ENCODE measurements around the gene ZBTB7C.

DNA sequence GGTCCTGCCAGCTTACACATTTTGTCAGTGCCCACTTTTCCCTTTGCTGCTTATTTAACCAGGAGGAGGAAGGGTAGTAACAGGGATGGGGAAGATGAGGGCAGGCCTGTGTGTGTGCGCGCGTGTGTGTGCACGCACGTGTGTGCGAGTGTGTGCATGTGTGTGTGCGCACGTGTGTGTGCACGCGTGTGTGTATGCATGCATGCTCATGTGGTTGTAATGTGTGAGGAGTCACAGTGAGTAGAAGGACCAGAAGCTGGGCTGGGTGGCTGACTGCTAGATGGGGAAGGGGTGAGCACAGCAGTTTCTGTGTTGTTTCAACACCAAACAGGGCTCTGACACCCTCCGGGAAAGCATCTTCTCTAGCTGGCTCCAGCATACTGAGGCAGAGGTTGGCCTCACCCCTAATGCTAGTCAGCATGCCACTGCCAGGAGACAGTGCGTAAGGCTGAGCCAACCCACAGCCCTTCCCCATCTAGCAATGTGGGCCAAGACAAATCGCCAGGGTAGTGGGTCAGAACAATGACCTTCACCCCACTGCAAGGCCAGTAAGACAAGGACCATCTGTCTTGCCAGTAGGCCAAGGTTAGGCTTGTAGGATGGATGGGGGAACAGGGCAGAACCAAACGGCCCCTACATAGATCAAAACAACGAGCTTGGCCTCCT lies 260.0 kb downstream of the ZBTB7C start:
- TF ChIP-seq SUZ12 (IDR thresholded peaks at IDR 0.05): no peak
- no peak for TF ChIP-seq FOXK2 (IDR thresholded peaks at IDR 0.05)
- no peak for TF ChIP-seq HDGF (IDR thresholded peaks at IDR 0.05; ENCODE audit: borderline replicate concordance)
- no peak for TF ChIP-seq CTBP1 (IDR thresholded peaks at IDR 0.05; ENCODE audit: borderline replicate concordance)
- no peak for TF ChIP-seq ELF4 (IDR thresholded peaks at IDR 0.05)
- TF ChIP-seq BHLHE40 (IDR thresholded peaks at IDR 0.05; ENCODE audit: borderline replicate concordance): no peak
- no peak for TF ChIP-seq ARNT (IDR thresholded peaks at IDR 0.05)
- no peak for TF ChIP-seq SP1 (IDR thresholded peaks at IDR 0.05)
- TF ChIP-seq TARDBP (IDR thresholded peaks at IDR 0.05): no peak
- TF ChIP-seq LEF1 (IDR thresholded peaks at IDR 0.05; ENCODE audit: borderline replicate concordance): no peak
